SK-N-MC (cell line): ENCODE results near the gene STRN4.

Experiments
- EZH2 ChIP-seq: fragments of 200-600 bp; sonication (generic); IDR thresholded peaks from one replicate; pipeline ENCODE4 v1.6.1; 2017; ENCODE audit warnings: antibody characterized with exemption
- FOXP2 ChIP-seq: optimal IDR thresholded peaks from 2 replicates; pipeline ENCODE3; 2011; ENCODE audit warnings: mild to moderate bottlenecking, moderate library complexity; ENCODE audit not compliant: insufficient read depth; ENCODE audit errors: extremely low read length, control extremely low read depth
- POLR2AphosphoS5 ChIP-seq: IDR thresholded peaks from 2 replicates; pipeline ENCODE4 v1.6.1; 2012; ENCODE audit warnings: mild to moderate bottlenecking, low read depth, low read length, borderline replicate concordance

DNA sequence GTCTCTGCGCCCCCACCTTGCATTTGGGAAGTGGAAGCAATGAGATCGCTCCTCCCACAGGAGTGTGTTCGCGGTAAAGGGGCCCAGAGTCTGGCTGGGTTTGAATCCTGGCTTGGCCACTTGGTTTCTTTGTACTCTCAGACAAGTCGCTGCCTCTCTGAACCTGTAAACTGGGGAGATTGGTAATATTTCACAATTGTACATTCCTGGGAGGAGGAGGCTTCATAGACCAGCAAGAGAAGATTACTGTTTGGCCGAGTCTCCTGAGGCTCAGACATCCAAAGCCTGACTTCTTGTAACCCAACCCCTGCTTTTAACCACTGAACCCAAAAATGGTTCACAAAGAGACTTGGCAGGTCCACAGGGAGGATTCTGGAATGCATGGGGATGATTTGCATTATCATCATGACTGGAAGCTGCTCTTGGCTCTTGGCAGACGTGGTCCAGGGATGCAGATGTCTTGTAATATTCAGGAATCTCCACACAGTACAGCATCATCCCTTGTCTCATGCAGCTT lies 13.6 kb upstream of the STRN4 start:
- TF ChIP-seq EZH2 = no peak
- TF ChIP-seq POLR2AphosphoS5 = no peak
- no peak for TF ChIP-seq FOXP2
